RPMI7951 (cell line): ENCODE data around the gene GSTP1. TPM values are rescaled to one million over a fixed set of nuclear protein-coding genes. Genes with fewer than 3 reads are reported as not detected.
"Not testable (repeated sequence)": the region's sequence is repeated elsewhere in the genome, so short reads cannot be mapped to it uniquely, and the experiment has no call there.

ENCODE experiments used
- DNase-seq: peaks from one replicate; pipeline ENCODE4 v3.0.0-alpha.2; 2012; ENCODE audit warnings: low read depth
- total RNA-seq: library from RNA; depleted of rRNA; stranded (reverse); fragments of >200 nt; shearing (Covaris generic); gene quantifications from 2 replicates; pipeline ENCODE4 v1.2.3, GENCODE V29; 2014

The GSTP1 gene
- total RNA-seq, 1 experiment from 2014 or later, result 1,090 TPM

DNA sequence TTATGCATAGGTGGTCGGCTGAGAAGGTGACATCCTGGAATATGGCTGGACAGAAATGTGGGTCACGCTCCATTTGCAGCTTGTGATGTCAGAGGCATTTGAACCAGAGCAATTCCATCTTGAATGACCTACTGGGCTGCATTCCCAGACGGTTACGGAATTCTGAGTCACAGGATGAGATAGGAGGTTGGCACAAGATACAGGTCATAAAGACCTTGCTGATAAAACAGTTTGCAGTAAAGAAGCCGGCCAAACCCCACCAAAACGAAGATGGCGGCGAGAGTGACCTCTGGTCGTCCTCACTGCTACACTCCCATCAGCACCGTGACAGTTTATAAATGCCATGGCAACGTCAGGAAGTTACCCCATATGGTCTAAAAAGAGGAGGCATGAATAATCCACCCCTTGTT lies 19.9 kb upstream of the GSTP1 start:
- DNase-seq, result peak; percentile 76

DNA sequence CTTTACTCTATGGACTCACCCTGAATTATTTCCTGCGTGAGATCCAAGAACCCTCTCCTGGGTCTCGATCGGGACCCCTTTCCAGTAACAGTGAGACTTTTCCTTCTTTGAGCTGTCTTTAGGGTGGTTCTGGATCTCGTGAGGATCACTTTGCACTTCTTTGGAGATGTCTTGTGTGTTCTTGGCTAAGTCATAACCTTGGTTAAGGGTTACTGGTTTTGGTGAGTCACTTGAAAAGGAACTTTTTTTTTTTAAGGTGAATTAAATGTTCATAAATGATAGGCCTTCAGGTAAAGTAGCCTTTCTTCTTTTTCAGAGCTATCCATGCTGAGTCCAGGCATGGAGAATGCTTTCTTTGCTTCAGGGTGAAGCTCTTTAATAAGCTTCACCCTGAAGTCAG lies 19.4 kb upstream of the GSTP1 start:
- no peak for DNase-seq

GRCh38 chr11:67571443-67571842 lies 12.2 kb upstream of the GSTP1 start:
- no peak for DNase-seq

- no peak for DNase-seq
Observed at GRCh38 chr11:67572305-67572704, 11.3 kb upstream of the GSTP1 start.

- peak; percentile 61 for DNase-seq
Observed at GRCh38 chr11:67572747-67573419, 10.7 kb upstream of the GSTP1 start.

GRCh38 chr11:67574938-67575337 lies 8.7 kb upstream of the GSTP1 start:
- DNase-seq, result no peak

GRCh38 chr11:67576735-67577475 lies 6.7 kb upstream of the GSTP1 start:
- DNase-seq, result no peak

DNA sequence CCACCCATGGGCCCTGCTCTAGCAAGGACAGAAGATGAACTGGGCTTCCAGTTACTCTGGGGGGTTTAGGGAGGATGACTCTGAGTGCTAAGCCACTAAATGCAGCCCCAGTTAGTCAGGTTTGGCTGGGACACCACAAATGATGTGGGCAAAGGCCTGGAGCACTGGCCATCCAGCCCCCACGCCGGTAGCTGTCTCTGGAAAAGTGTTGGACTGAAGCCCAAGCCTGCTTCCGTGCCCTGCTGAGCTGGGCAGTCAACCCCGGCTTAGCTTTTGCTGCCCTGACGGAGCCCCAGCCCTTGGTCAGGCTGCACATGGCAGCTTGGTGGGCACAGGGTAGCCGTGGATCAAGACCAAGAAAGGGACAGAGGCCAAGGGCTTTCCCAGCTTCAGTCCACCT lies 5.7 kb upstream of the GSTP1 start:
- DNase-seq, result no peak

DNA sequence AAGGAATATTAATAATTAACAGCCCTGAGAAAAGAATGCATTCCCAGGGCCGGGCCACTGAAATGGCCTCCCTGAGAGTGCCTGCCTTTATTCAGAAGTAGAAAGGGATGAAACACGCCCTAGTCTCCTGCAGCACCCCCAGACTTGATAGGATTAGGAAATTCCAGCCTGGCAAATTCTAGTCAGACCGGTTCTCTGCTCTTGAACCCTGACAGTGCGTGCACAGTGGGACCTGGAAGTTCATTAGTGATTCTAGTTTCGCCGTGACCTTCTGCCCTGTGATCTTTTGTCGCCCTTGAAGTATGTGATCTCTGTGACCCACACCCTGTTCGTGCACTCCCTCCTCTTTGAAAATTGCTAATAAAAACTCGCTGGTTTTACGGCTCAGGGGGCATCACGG lies 2.1 kb upstream of the GSTP1 start:
- no peak for DNase-seq

- no peak for DNase-seq
Observed at GRCh38 chr11:67582011-67582410, 1.6 kb upstream of the GSTP1 start.

GRCh38 chr11:67584205-67584880 lies 731 bp downstream of the GSTP1 start:
- peak; percentile 62 for DNase-seq

DNA sequence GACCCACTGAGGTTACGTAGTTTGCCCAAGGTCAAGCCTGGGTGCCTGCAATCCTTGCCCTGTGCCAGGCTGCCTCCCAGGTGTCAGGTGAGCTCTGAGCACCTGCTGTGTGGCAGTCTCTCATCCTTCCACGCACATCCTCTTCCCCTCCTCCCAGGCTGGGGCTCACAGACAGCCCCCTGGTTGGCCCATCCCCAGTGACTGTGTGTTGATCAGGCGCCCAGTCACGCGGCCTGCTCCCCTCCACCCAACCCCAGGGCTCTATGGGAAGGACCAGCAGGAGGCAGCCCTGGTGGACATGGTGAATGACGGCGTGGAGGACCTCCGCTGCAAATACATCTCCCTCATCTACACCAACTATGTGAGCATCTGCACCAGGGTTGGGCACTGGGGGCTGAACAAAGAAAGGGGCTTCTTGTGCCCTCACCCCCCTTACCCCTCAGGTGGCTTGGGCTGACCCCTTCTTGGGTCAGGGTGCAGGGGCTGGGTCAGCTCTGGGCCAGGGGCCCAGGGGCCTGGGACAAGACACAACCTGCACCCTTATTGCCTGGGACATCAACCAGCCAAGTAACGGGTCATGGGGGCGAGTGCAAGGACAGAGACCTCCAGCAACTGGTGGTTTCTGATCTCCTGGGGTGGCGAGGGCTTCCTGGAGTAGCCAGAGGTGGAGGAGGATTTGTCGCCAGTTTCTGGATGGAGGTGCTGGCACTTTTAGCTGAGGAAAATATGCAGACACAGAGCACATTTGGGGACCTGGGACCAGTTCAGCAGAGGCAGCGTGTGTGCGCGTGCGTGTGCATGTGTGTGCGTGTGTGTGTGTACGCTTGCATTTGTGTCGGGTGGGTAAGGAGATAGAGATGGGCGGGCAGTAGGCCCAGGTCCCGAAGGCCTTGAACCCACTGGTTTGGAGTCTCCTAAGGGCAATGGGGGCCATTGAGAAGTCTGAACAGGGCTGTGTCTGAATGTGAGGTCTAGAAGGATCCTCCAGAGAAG lies 1.6 kb downstream of the GSTP1 start:
- DNase-seq, result no peak

DNA sequence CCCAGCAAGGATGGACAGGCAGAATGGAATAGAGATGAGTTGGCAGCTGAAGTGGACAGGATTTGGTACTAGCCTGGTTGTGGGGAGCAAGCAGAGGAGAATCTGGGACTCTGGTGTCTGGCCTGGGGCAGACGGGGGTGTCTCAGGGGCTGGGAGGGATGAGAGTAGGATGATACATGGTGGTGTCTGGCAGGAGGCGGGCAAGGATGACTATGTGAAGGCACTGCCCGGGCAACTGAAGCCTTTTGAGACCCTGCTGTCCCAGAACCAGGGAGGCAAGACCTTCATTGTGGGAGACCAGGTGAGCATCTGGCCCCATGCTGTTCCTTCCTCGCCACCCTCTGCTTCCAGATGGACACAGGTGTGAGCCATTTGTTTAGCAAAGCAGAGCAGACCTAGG lies 2.3 kb downstream of the GSTP1 start:
- no peak for DNase-seq

GRCh38 chr11:67586568-67587250 lies 3.1 kb downstream of the GSTP1 start:
- no peak for DNase-seq

GRCh38 chr11:67588136-67588503 lies 4.5 kb downstream of the GSTP1 start:
- no peak for DNase-seq

DNA sequence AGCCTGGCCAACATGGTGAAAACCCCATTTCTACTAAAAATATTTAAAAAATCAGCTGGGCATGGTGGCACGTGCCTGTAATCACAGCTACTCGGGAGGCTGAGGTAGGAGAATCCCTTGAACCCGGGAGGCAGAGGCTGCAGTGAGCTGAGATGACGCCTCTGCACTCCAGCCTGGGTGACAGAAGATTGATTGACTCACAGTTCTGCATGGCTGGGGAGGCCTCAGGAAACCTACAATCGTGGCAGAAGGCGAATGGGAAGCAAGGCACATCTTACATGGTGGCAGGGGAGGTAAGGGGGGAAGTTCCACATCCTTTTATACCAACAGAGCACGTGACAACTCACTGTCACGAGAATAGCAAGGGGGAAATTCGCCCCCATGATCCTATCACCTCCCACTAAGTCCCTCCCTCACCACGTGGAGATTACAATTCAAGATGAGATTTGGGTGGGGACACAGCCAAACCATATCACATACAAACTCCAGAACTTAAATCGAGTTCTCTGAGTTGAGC lies 5.3 kb downstream of the GSTP1 start:
- DNase-seq, result not testable (repeated sequence)

DNA sequence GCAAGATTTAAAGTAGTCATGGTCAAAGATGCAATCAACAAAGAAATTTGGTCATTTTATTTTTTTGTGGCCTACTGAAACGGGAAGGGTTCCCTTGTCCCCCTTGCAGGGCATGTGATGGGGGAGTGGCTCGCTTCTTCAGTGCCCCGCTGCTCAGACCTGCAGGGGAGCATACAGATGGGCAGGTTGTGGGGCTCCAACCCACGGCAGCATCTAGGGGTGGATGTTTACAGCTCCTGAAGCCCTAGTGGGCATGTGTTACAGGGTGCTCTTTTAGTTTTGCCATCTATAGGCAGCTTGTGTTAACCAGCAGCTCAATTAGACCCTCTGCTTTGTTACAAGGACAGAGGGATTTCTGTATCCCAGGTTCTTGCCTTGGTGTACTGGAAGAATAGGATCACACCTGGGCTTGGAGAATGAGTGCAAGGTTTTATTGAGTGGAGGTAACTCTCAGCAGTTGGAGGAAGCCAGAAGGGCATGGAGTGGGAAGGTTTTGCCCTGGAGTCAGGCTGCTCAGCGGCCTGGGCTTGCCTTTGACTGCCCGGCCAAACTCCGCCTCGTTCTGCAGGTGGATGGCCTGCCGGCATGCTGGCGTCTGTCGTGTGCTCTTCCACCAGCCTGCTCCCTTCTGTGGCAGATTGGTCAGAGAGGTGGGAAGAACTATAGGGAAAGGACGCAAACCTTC lies 9.4 kb downstream of the GSTP1 start:
- no peak for DNase-seq

- no peak for DNase-seq
Observed at GRCh38 chr11:67593565-67593905, 9.9 kb downstream of the GSTP1 start.

DNA sequence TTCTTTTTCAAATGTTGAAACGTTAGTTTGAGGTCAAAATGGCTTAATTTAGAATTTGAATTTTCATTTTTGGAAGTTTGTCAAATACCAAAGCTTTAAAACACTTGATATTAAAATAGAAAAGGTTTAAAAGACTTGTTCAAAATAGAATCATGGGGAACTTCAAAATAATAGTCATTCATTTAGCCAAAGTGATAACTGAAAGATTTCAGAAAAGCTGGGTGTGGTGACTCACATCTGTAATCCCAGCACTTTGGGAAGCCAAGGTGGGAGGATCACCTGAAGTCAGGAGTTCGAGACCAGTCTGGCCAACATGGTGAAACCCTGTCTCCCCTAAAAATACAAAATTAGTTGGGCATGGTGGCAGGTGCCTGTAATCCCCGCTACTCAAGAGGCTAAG lies 10.9 kb downstream of the GSTP1 start:
- DNase-seq, result no peak

GRCh38 chr11:67596753-67597300 lies 13.2 kb downstream of the GSTP1 start:
- no peak for DNase-seq
